Tibial artery (tissue), 4 donors: ENCODE results near the gene TTLL8.

ENCODE experiments used
- DNase-seq, 2 donors: peaks; one replicate each; pipeline ENCODE4 v3.0.0-alpha.2; 2019
- H3K27ac ChIP-seq, 2 donors: fragments of 200-600 bp; sonication (generic) in 1 of 2; 1 replicate in 1 of 2; 2 replicates in 1 of 2; pipeline ENCODE4 v1.5.1; 2018 to 2019; ENCODE audit warnings: mild to moderate bottlenecking in 1 of 2
- H3K27me3 ChIP-seq, 2 donors: fragments of 200-600 bp; sonication (generic) in 1 of 2; one replicate each; pipeline versions ENCODE4 v1.5.1 to v1.6.0; 2016 to 2019
- H3K36me3 ChIP-seq, 3 donors: fragments of 200-600 bp; sonication (generic) in 2 of 3; one replicate each; pipeline ENCODE4 v1.5.1; 2016 to 2019; ENCODE audit warnings: mild to moderate bottlenecking in 2 of 3
- H3K4me1 ChIP-seq, 4 donors: fragments of 200-600 bp; sonication (generic) in 2 of 4; 1 replicate in 3 of 4; 2 replicates in 1 of 4; pipeline ENCODE4 v1.5.1; 2016 to 2019
- H3K4me3 ChIP-seq, 2 donors: fragments of 200-600 bp; sonication (generic) in 1 of 2; 1 replicate in 1 of 2; 2 replicates in 1 of 2; pipeline ENCODE4 v1.5.1; 2018 to 2019; ENCODE audit warnings: mild to moderate bottlenecking in 2 of 2
- H3K9me3 ChIP-seq, 3 donors: fragments of 200-600 bp; sonication (generic) in 1 of 3; one replicate each; pipeline ENCODE4 v1.5.1; 2016 to 2019
- CTCF ChIP-seq, 2 experiments: fragments of 200-600 bp in 1 of 2; fragments of 450-650 bp in 1 of 2; IDR thresholded peaks; one replicate each; pipeline ENCODE4 v1.5.1; 2017 to 2019; ENCODE audit warnings: antibody characterized with exemption in 2 of 2, mild to moderate bottlenecking in 1 of 2, moderate library complexity in 1 of 2
- intact Hi-C: fragments of 100-400 bp; cut with DNase I; formaldehyde crosslinking; loops from one replicate; pipeline ENCODE4 v1.15.0; 2023; ENCODE audit warnings: low total_unique reads

The TTLL8 gene

GRCh38 chr22:50046481-50047245 is 11.4 kb downstream of the TTLL8 start:
- intact Hi-C loops = no loop called here
- TF ChIP-seq CTCF (IDR thresholded peaks at IDR 0.05) = no peak
- Histone ChIP-seq H3K27ac (no peak overlapping the region), H3K4me3 (no peak overlapping the region), H3K9me3 (no peaks in the 10 kb centered on the region), H3K27me3 (peaks cover 0 to 36% of the 10 kb centered on the region in 2 donors), H3K36me3 (no peaks in the 10 kb centered on the region), H3K4me1 (no peaks in the 10 kb centered on the region)
- no peak for DNase-seq

GRCh38 chr22:50046019-50046415 is 12.1 kb downstream of the TTLL8 start:
- Histone ChIP-seq H3K27ac (no peak overlapping the region), H3K36me3 (no peaks in the 10 kb centered on the region), H3K9me3 (no peaks in the 10 kb centered on the region), H3K27me3 (peaks cover 0 to 38% of the 10 kb centered on the region in 2 donors), H3K4me1 (no peaks in the 10 kb centered on the region), H3K4me3 (no peak overlapping the region)
- DNase-seq = no peak
- no peak for TF ChIP-seq CTCF (IDR thresholded peaks at IDR 0.05)
- intact Hi-C loops = no loop called here

GRCh38 chr22:50045211-50046018 is 12.7 kb downstream of the TTLL8 start:
- no peak for DNase-seq
- H3K27ac ChIP-seq = no peak overlapping the region

GRCh38 chr22:50044485-50045118 is 13.5 kb downstream of the TTLL8 start:
- H3K27ac ChIP-seq = no peak overlapping the region
- H3K9me3 ChIP-seq = peaks cover 0 to 2% (median 0%) of the 10 kb centered on the region in 3 donors
- TF ChIP-seq CTCF (IDR thresholded peaks at IDR 0.05) = no peak
- H3K4me3 ChIP-seq = no peak overlapping the region
- H3K4me1 ChIP-seq = no peaks in the 10 kb centered on the region
- H3K36me3 ChIP-seq = no peaks in the 10 kb centered on the region
- intact Hi-C loops = no loop called here
- no peak for DNase-seq
- H3K27me3 ChIP-seq = peaks cover 0 to 42% of the 10 kb centered on the region in 2 donors

More at GRCh38 chr22:50045211-50046018, 12.7 kb downstream of the TTLL8 start:
- Histone ChIP-seq H3K36me3 (no peaks in the 10 kb centered on the region), H3K4me1 (no peaks in the 10 kb centered on the region), H3K9me3 (no peaks in the 10 kb centered on the region), H3K27me3 (peaks cover 0 to 42% of the 10 kb centered on the region in 2 donors), H3K4me3 (no peak overlapping the region)
- intact Hi-C loops = no loop called here
- no peak for TF ChIP-seq CTCF (IDR thresholded peaks at IDR 0.05)

- no peaks in the 10 kb centered on the region for H3K4me1 ChIP-seq
- H3K27ac ChIP-seq = no peak overlapping the region
- H3K27me3 ChIP-seq = peaks cover 0 to 26% of the 10 kb centered on the region in 2 donors
- DNase-seq = no peak
- no peak for TF ChIP-seq CTCF (IDR thresholded peaks at IDR 0.05)
- H3K36me3 ChIP-seq = no peaks in the 10 kb centered on the region
- intact Hi-C loops = no loop called here
- no peak overlapping the region for H3K4me3 ChIP-seq
- H3K9me3 ChIP-seq = peaks cover 0 to 17% (median 7%) of the 10 kb centered on the region in 3 donors
These were observed 16.6 kb downstream of the TTLL8 start for GRCh38 chr22:50041361-50042065.
